Ramos (cell line): ENCODE measurements around the gene RPL26.

Experiments
- in situ Hi-C: fragments of 300-500 bp; cut with MboI; formaldehyde crosslinking; loops from one replicate; pipeline ENCODE4 v1.14.3; 2022; ENCODE audit warnings: low sequenced_read_pairs; ENCODE audit not compliant: unreplicated experiment

Gene RPL26

GRCh38 chr17:8383143-8383822, at the start of gene RPL26:
Gene RPL26 (minus strand): TSS chr17:8383193. CDS start chr17:8382310, 883 bp downstream.
- in situ Hi-C loops = no loop called here

DNA sequence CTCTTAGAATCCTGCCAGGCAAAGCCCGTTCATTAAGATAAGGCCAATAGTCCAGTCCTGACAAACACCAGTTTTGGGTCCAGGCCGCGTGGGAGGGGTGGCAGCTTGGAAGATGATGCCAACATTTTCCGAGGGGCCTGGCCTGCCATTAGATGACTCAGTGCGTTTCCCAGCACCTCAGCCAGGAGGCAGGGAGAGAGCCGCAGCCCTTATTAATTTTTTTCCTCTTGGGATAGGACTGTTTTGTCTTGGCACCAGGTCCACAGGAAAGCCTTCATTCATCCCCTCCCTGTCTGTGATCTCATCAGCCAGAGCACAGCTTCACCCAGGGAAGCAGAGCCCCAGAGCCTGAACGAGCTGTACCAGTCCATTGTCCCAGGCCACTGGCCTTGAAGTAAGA, 48.0 kb upstream of the RPL26 start:
- in situ Hi-C loops = no loop called here

GRCh38 chr17:8426802-8427201, 43.8 kb upstream of the RPL26 start:
- in situ Hi-C loops = no loop called here

DNA sequence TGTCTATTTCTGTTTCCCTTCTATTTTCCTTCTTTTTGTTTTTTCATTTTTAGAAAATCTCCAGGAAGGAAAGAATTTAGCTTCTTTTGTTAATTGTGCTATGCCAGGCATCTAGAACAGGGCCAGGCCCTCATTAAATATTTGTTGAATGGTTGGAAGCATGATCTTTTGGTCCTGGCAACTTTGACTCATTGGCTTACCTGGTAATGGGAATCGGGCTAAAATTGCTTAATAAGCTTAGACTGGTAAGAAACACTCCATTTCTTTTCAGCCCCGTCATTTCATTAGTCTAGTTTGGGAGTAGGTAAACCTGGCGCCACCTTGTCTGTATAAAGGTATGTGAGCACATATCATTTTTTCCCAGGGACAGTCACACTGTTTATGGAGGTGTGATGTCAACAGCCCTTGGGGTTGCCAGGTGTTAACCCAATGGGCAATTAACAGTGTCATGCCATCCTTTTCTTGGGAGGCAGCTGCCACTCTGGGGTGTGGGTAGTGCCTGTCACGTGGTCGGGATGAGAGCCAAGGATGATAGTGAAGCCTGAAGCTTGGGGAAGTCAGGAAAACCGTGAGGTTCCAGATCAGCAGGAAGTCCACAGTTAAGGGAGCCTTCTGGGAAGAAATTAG, 43.2 kb upstream of the RPL26 start:
- in situ Hi-C loops = no loop called here

DNA sequence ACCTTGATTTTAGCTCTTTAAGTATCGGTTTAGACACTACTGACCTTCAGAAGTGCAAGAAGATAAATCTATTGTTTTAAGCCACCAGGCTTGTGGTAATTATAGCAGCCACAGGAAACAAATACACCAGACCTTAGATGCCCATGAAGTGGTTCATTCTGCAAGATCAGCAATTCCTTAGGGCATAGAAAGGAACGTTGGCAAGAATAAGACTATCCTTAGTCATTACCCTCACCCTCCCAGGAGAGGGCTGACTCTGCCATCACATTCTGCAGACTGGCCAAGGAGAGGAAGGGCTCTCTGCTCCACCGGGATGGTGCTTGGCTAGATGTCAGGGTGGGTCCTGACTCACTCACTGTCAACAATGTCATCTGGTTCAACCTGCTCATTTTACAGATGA, 38.6 kb upstream of the RPL26 start:
- in situ Hi-C loops = no loop called here

DNA sequence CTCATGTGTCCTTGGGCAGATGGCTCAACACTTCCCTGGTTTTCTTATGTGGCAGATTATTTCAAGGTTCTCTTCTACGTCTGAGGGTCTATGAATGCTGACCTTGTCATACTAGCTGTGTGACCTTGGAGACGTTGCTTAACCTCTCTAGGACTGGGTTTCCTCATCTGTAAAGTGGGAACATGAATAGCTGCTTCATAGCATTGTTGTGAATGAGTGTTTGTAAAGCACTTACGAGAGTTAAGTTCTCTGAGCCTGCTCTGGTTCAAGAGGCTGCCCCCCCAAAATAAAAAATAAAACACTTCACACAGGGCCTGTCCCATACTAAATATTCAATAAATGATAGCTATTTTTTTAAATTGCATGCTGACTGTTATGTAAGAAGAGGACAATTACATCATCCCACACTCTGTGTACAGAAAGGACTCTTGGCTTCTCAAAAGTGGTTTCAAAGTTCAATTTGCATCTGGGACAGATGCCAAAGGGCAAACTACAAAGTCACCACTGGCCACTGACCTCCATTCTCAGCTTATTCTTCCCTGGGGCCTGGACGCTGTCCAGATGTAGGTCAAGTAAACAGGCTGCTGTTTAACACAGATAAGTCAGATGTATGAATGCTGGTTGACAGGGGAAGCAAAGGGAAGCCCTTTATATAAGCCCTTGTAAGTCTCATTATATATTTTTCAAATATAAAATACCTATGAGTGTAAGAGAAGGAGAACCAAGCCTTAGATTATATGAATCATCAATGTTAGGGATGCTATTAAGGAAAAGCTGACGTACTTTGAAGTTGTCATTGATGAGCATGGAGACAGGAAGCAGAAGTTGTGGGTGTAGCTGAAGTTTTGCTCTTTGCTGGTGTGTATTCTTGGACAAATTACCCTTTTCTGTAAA, 37.3 kb upstream of the RPL26 start:
- in situ Hi-C loops = no loop called here

DNA sequence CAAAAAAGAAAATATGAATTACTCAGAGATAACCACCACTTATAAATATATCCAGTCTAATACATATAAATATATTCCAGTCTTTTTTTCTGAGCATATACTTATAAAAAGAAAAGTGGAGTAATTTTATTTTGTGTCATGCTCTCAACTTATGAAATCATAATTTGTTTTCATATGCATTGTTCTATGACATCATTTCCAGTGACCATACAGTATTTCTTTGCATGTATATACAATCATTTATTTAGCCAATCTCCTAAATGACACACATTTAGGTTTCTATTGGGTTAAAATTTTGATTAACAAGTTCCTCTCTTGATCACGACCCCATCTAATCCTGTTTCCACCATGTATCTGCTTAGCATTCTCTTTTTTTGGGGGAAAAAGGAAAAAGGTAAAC, 36.3 kb upstream of the RPL26 start:
- in situ Hi-C loops = loop anchor here (10.0 kb wide), 1 partner anchor 325 kb away; the partner anchor contains the start of gene CCDC42

DNA sequence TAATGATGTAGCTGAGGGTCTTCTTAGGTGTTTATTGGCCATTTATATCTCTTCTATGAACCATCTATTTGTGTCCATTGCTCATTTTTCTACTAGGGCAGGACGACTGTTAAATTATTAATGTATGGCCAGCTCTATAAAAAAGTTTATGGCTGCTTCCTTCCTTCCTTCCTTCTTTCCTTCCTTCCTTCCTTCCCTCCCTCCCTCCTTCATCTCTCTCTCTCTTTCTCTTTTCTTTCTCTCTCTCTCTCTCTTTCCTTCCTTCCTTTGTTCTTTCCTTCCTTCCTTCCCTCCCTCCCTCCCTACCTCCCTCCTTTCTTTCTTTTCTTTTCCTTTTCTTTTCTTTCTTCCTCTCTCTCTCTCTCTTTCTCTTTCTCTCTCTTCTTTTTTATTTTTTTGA, 35.5 kb upstream of the RPL26 start:
- in situ Hi-C loops = loop anchor here (10.0 kb wide), 1 partner anchor 326 kb away; the partner anchor contains the start of gene CCDC42

GRCh38 chr17:8417806-8418205, 34.8 kb upstream of the RPL26 start:
- in situ Hi-C loops = loop anchor here (10.0 kb wide), 1 partner anchor 327 kb away; the partner anchor contains the start of gene CCDC42

GRCh38 chr17:8413938-8414337, 30.9 kb upstream of the RPL26 start:
- in situ Hi-C loops = loop anchor here (10.0 kb wide), 1 partner anchor 331 kb away; the partner anchor contains the start of gene CCDC42

DNA sequence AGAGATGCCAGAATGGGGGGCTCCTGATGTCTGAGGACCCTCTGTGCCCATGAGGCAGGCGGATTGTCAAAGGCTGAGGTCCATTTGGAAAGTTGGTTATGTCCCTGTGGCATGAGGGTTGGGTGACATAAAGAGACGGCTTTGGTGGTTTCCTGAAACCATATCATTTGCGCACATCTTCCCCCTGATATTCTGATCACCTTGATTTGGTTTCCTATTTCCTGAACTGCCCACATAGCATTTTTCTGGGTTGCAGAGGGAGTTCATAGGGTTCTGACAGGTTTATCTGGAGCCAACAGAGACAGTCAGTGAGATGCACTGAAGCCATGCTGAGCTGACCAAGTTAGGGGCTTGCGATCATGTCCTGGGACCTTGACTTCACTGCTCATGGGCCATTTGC, 30.3 kb upstream of the RPL26 start:
- in situ Hi-C loops = loop anchor here (10.0 kb wide), 1 partner anchor 331 kb away; the partner anchor contains the start of gene CCDC42

DNA sequence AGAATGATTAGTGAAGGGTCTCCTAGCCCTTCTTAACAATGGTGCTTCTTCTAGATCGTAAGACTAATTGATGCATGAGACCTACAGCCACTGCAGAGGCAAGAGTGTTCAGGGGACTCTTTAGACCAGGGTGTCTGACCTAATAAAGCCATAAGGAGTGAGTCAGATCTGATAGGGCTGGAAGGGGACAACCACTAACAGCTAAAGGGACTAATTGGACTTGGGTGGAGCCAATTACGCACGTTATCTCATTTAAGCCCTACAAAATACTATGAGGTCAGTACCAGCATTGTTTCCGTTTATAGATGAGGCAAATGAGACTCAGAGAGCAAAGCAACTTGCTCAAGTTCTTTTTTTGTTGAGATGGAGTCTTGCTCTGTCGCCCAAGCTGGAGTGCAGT, 29.1 kb upstream of the RPL26 start:
- in situ Hi-C loops = loop anchor here (10.0 kb wide), 1 partner anchor 333 kb away; the partner anchor contains the start of gene CCDC42

GRCh38 chr17:8410883-8411238, 27.9 kb upstream of the RPL26 start:
- in situ Hi-C loops = loop anchor here (10.0 kb wide), 1 partner anchor 334 kb away; the partner anchor contains the start of gene CCDC42

DNA sequence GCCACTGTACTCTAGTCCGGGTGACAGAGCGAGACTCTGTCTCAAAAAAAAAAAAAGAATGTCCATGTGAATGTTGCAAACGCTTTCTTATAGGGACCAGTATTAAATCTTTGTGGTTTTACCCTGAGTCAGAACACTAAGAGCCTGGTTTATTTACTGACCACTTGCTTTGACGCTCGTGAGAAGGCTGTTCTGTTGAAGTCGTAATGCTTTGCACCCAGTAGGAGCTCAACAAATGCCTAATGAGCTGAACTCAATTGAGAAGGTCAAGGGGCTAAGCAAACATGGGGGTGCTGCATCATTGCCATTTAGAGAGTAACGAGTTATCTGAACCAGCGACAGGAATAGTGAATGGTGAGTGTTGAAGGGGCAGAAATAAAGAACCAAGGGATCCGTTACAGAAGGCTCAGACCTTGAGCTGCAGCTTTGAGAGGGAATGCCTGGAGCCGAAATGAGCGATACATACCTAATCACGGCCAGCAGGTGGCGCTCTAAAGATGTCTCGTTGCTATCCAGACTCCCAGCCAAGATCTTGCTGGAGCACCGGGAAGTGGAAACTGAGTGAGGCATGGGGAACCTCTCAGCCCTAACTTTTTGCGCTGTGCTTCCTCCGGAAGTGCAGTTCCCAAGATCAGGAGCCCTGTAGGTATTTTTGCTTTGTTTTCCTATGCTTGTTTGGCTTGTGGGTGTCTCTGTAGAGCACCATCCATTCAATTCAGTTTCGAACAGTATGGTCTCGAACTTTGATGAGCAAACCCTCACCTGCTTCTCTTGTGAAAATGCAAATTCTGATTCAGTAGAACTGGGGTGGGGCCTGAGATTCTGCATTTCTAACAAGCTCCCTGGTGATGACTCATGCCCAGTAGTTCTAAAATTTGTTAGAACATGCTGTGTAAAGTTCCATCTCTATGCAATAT, 27.2 kb upstream of the RPL26 start:
- in situ Hi-C loops = loop anchor here (10.0 kb wide), 1 partner anchor 335 kb away; the partner anchor contains the start of gene CCDC42

DNA sequence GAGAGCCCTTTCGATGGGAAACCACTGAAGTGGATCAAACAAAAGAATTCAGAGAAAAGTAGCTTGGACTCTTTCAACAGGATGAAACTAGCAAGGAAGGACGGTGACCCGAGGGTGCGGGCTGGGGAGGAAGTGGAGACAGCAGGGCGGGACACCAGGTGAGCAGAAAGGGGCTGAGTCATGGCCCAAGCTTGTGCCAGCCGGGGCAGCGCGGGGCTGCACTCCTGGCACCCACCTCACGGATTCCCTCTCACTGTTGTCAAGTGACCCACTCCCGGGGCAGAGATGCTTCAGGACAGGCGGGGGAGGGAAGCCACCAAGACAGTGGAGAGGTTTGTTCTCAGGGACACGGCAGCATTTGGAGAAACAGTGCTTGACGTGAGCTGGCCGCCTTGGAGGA, 25.4 kb upstream of the RPL26 start:
- in situ Hi-C loops = no loop called here

GRCh38 chr17:8406174-8406573, 23.2 kb upstream of the RPL26 start:
- in situ Hi-C loops = no loop called here

DNA sequence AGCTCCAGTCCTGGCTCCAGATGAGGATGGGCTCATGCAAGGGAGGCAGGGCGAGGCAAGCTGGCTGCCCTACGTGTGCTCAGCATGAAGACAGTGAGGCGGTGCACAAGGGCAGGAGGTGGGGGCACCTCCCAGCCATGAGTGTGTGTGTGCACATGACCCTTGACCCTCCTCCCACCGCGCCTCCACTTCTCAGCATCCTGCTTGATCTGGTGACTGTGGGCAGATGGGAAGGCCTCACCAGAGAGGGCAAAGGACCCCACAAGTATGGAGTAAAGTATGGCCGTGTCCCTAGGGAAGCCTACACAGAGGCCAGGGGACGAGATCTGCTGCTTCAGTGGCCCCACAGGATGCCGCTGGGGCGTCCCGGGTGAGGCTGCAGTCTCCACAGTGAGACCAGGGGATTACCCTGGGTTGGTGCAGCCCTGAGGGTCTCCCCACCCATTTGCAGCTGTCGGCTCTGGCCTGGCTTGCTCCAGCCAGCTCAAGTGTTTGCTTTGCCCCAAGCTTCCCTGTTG, 22.6 kb upstream of the RPL26 start:
- in situ Hi-C loops = no loop called here

- in situ Hi-C loops = no loop called here
Measured at GRCh38 chr17:8402921-8403536, 20.0 kb upstream of the RPL26 start.

GRCh38 chr17:8401107-8401506, 18.1 kb upstream of the RPL26 start:
- in situ Hi-C loops = no loop called here
